WTC11 (cell line): Measurements from ENCODE around the gene SLC28A1. TPM values are rescaled to one million over a fixed set of nuclear protein-coding genes. Genes with fewer than 3 reads are reported as not detected.

ENCODE experiments used
- ATAC-seq: fragments of 200-7000 bp; cut with Tn5 transposase; 2 replicates; pipeline ENCODE4 v1.10.0; 2021; ENCODE audit warnings: mild to moderate bottlenecking, moderate library complexity
- CTCF ChIA-PET: fragments of 300-600 bp; sonication (Branson Sonifier 250); formaldehyde crosslinking; loops from one replicate; lab custom pipeline; 2021; ENCODE audit warnings: antibody characterized with exemption; lab: Charles Lee
- POLR2A ChIA-PET: fragments of 350-600 bp; sonication (Branson Sonifier 250); formaldehyde crosslinking; loops from one replicate; lab custom pipeline; 2021; ENCODE audit warnings: antibody characterized with exemption; lab: Charles Lee
- DNase-seq: peaks from one replicate; pipeline ENCODE4 v3.0.0; 2021; ENCODE audit warnings: low spot score
- H3K27ac Mint-ChIP-seq: 2 replicates; pipeline ENCODE4 v1.8.0; 2021; ENCODE audit warnings: mixed read lengths
- H3K27me3 Mint-ChIP-seq: 2 replicates; pipeline ENCODE4 v1.8.0; 2021; ENCODE audit warnings: low read depth, mild to moderate bottlenecking, moderate library complexity, mixed read lengths
- H3K36me3 Mint-ChIP-seq: 2 replicates; pipeline ENCODE4 v1.8.0; 2021; ENCODE audit warnings: mixed read lengths
- H3K4me1 Mint-ChIP-seq: 2 replicates; pipeline ENCODE4 v1.8.0; 2022; ENCODE audit warnings: mixed read lengths
- H3K4me3 Mint-ChIP-seq: 2 replicates; pipeline ENCODE4 v1.8.0; 2021; ENCODE audit warnings: mild to moderate bottlenecking, moderate library complexity, mixed read lengths
- H3K9me3 Mint-ChIP-seq: 2 replicates; pipeline ENCODE4 v1.8.0; 2021; ENCODE audit warnings: mixed read lengths
- AR ChIP-seq: fragments of 250-450 bp; sonication (Bioruptor Pico); IDR thresholded peaks from 2 replicates; pipeline ENCODE4 v1.9.0; 2021; ENCODE audit warnings: mild to moderate bottlenecking
- IRF1 ChIP-seq: sonication (generic); formaldehyde crosslinking; IDR thresholded peaks from 2 replicates; pipeline ENCODE4 v1.8.0; 2023; ENCODE audit warnings: missing genetic modification reagents
- JAZF1 ChIP-seq: fragments of 250-450 bp; sonication (Bioruptor Pico); IDR thresholded peaks from 2 replicates; pipeline ENCODE4 v1.9.0; 2021; ENCODE audit warnings: moderate library complexity, mild to moderate bottlenecking, inconsistent platforms
- KAT7 ChIP-seq: sonication (generic); formaldehyde crosslinking; IDR thresholded peaks from 2 replicates; pipeline ENCODE4 v1.8.1; 2023; ENCODE audit warnings: missing genetic modification reagents, mild to moderate bottlenecking, borderline replicate concordance
- RELA ChIP-seq: sonication (generic); formaldehyde crosslinking; IDR thresholded peaks from 2 replicates; pipeline ENCODE4 v1.8.1; 2022; ENCODE audit warnings: missing genetic modification reagents, mild to moderate bottlenecking, borderline replicate concordance
- RORB ChIP-seq: fragments of 250-450 bp; sonication (Bioruptor Pico); IDR thresholded peaks from 2 replicates; pipeline ENCODE4 v1.9.0; 2021; ENCODE audit warnings: mild to moderate bottlenecking
- TEAD1 ChIP-seq: sonication (generic); formaldehyde crosslinking; IDR thresholded peaks from 2 replicates; pipeline ENCODE4 v1.8.0; 2022; ENCODE audit warnings: mild to moderate bottlenecking, missing genetic modification reagents
- ZNF219 ChIP-seq: sonication (generic); formaldehyde crosslinking; IDR thresholded peaks from 2 replicates; pipeline ENCODE4 v1.8.0; 2023; ENCODE audit warnings: missing genetic modification reagents, mild to moderate bottlenecking, borderline replicate concordance
- ZNF396 ChIP-seq: fragments of 250-450 bp; sonication (Bioruptor Pico); IDR thresholded peaks from 2 replicates; pipeline ENCODE4 v1.8.0; 2021; ENCODE audit warnings: mild to moderate bottlenecking, moderate library complexity, borderline replicate concordance
- ZNF423 ChIP-seq: fragments of 250-450 bp; sonication (Bioruptor Pico); IDR thresholded peaks from 2 replicates; pipeline ENCODE4 v2.1.2; 2022; ENCODE audit warnings: mild to moderate bottlenecking, moderate library complexity
- total RNA-seq: library from RNA; stranded (reverse); gene quantifications from 3 replicates; pipeline ENCODE4 v1.2.3, GENCODE V29; 2021
- TF ChIP-seq, protein P1 (sequence below): sonication (generic); formaldehyde crosslinking; IDR thresholded peaks from 2 replicates; pipeline ENCODE4 v1.8.0; 2023; ENCODE audit warnings: missing genetic modification reagents, mild to moderate bottlenecking, borderline replicate concordance
- TF ChIP-seq, protein P2 (sequence below): fragments of 250-450 bp; sonication (Bioruptor Pico); conservative IDR thresholded peaks from 2 replicates; pipeline ENCODE4 v1.9.0; 2021; ENCODE audit warnings: mild to moderate bottlenecking
- TF ChIP-seq, protein P3 (sequence below): sonication (generic); formaldehyde crosslinking; IDR thresholded peaks from 2 replicates; pipeline ENCODE4 v1.8.0; 2022; ENCODE audit warnings: missing genetic modification reagents

SLC28A1 gene
- total RNA-seq, 1 experiment from 2014 or later: not detected

GRCh38 chr15:84903751-84904150 lies 19.3 kb downstream of the SLC28A1 start:
- Mint-ChIP-seq H3K9me3 (peaks cover 7% of the 10 kb centered on the region), H3K36me3 (no peaks in the 10 kb centered on the region), H3K4me3 (no peak overlapping the region), H3K27ac (no peak overlapping the region), H3K27me3 (no peaks in the 10 kb centered on the region), H3K4me1 (peaks cover 3% of the 10 kb centered on the region)
- DNase-seq (no peak), ATAC-seq (no peak)
- TF ChIP-seq ZNF219 (CRISPR knock-in tag): no peak
- no peak for TF ChIP-seq IRF1
- TF ChIP-seq RORB (CRISPR knock-in tag): no peak
- no peak for TF ChIP-seq ZNF423 (CRISPR knock-in tag)
- TF ChIP-seq, protein P1, sequence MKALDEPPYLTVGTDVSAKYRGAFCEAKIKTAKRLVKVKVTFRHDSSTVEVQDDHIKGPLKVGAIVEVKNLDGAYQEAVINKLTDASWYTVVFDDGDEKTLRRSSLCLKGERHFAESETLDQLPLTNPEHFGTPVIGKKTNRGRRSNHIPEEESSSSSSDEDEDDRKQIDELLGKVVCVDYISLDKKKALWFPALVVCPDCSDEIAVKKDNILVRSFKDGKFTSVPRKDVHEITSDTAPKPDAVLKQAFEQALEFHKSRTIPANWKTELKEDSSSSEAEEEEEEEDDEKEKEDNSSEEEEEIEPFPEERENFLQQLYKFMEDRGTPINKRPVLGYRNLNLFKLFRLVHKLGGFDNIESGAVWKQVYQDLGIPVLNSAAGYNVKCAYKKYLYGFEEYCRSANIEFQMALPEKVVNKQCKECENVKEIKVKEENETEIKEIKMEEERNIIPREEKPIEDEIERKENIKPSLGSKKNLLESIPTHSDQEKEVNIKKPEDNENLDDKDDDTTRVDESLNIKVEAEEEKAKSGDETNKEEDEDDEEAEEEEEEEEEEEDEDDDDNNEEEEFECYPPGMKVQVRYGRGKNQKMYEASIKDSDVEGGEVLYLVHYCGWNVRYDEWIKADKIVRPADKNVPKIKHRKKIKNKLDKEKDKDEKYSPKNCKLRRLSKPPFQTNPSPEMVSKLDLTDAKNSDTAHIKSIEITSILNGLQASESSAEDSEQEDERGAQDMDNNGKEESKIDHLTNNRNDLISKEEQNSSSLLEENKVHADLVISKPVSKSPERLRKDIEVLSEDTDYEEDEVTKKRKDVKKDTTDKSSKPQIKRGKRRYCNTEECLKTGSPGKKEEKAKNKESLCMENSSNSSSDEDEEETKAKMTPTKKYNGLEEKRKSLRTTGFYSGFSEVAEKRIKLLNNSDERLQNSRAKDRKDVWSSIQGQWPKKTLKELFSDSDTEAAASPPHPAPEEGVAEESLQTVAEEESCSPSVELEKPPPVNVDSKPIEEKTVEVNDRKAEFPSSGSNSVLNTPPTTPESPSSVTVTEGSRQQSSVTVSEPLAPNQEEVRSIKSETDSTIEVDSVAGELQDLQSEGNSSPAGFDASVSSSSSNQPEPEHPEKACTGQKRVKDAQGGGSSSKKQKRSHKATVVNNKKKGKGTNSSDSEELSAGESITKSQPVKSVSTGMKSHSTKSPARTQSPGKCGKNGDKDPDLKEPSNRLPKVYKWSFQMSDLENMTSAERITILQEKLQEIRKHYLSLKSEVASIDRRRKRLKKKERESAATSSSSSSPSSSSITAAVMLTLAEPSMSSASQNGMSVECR: no peak
- no peak for TF ChIP-seq RELA (CRISPR knock-in tag)
- TF ChIP-seq KAT7 (CRISPR knock-in tag): no peak
- CTCF ChIA-PET: interaction anchor here (1.2 kb wide), 1 partner anchor 26 kb away, joined by 7 read pairs; no protein-coding TSS in a partner anchor
- POLR2A ChIA-PET: no interaction called here

GRCh38 chr15:84904419-84904818 lies 20.0 kb downstream of the SLC28A1 start:
- no peak overlapping the region for H3K4me3 Mint-ChIP-seq
- H3K27ac Mint-ChIP-seq: no peak overlapping the region
- ATAC-seq (no peak), DNase-seq (no peak)
- CTCF ChIA-PET: interaction anchor here (1.2 to 1.3 kb wide), 2 partner anchors 26 kb away, joined by 5 to 7 read pairs; no protein-coding TSS in a partner anchor
- TF ChIP-seq, protein P2, sequence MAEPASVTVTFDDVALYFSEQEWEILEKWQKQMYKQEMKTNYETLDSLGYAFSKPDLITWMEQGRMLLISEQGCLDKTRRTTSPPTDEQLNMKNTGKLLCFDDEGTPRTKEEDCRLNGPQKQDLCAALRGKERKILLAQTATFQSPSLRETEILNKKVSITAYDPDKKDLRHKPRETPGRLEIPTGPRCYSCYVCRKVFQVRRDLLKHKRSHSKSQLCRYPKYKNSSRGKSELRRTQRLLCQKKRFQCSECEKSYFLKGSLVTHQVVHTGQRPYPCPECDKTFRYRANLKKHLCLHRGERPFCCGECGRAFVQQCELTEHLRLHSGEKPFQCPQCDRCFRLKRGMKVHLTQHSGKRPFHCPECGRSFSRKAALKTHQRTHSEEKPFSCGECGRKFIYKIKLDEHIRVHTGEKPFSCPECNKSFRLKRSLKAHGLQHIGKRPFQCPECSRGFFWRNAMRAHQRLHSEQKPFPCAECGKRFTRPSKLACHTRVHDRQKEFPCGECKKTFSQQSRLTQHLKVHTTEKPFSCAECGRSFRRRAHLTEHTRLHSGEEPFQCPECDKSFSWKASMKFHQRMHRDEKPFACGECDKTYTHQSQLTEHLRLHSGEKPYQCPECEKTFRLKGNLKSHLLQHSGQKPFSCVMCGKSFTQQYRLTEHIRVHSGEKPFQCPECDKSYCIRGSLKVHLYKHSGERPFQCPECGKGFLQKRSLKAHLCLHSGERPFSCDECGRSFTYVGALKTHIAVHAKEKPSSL: no peak
- TF ChIP-seq JAZF1 (CRISPR knock-in tag) (no peak), ZNF396 (CRISPR knock-in tag) (no peak), AR (CRISPR knock-in tag) (no peak), TEAD1 (CRISPR knock-in tag) (no peak)
- TF ChIP-seq, protein P3, sequence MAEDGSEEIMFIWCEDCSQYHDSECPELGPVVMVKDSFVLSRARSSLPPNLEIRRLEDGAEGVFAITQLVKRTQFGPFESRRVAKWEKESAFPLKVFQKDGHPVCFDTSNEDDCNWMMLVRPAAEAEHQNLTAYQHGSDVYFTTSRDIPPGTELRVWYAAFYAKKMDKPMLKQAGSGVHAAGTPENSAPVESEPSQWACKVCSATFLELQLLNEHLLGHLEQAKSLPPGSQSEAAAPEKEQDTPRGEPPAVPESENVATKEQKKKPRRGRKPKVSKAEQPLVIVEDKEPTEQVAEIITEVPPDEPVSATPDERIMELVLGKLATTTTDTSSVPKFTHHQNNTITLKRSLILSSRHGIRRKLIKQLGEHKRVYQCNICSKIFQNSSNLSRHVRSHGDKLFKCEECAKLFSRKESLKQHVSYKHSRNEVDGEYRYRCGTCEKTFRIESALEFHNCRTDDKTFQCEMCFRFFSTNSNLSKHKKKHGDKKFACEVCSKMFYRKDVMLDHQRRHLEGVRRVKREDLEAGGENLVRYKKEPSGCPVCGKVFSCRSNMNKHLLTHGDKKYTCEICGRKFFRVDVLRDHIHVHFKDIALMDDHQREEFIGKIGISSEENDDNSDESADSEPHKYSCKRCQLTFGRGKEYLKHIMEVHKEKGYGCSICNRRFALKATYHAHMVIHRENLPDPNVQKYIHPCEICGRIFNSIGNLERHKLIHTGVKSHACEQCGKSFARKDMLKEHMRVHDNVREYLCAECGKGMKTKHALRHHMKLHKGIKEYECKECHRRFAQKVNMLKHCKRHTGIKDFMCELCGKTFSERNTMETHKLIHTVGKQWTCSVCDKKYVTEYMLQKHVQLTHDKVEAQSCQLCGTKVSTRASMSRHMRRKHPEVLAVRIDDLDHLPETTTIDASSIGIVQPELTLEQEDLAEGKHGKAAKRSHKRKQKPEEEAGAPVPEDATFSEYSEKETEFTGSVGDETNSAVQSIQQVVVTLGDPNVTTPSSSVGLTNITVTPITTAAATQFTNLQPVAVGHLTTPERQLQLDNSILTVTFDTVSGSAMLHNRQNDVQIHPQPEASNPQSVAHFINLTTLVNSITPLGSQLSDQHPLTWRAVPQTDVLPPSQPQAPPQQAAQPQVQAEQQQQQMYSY (CRISPR knock-in tag): no peak
- POLR2A ChIA-PET: no interaction called here
- no peaks in the 10 kb centered on the region for H3K27me3 Mint-ChIP-seq
- peaks cover 8% of the 10 kb centered on the region for H3K4me1 Mint-ChIP-seq
- no peaks in the 10 kb centered on the region for H3K36me3 Mint-ChIP-seq
- peaks cover 7% of the 10 kb centered on the region for H3K9me3 Mint-ChIP-seq
